ENCODE results near the gene C8B. TPM values are rescaled to one million over a fixed set of nuclear protein-coding genes. Genes with fewer than 3 reads are reported as not detected.

The C8B gene
- not detected for polyA plus RNA-seq (ENCODE audit: insufficient read length)

DNA sequence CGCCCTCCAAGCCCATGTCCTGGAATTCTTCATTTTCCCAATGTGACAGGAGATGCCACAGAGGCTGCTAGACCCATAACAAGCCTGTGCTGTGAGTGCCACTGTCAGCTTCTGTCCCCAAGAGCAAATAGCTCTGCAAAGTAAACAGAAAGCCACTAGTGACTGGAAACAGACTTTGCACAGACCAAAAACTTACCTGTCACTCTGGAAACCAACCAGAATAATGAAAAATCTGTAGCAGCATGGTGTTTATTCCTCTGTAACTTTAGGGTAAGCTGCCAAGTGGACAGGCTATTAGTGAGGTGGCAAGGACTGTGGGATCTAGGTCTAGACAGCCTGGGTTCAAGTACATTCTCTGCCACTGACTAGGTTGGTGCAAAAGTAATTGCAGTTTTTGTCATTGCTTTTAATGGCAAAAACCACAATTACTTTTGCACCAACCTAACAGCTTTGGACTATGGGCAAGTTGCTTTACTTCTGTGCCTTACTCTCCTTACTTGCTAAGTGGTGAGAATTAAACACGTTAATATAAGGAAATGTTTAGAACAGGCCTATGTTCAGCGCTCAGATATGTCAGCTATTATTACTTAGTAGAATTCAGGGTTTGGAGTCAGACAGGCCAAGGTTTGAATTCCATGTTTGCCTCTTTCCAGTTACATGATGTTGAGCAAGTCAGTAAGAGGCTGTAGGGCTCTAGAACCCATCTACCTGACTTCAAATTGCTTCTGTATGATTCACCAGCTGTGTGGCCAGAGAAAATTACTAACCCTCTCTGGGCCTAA is at the start of gene C8B:
Gene C8B, minus strand, starts transcription at position 100 of the 782 bp plus-strand sequence. Its CDS starts 67 bp downstream, at position 33.
- no peak for DNase-seq (ENCODE audit: low read depth)

- DNase-seq (ENCODE audit: low read depth) = no peak
Measured at GRCh38 chr1:57015071-57015470, 49.3 kb upstream of the C8B start.

DNA sequence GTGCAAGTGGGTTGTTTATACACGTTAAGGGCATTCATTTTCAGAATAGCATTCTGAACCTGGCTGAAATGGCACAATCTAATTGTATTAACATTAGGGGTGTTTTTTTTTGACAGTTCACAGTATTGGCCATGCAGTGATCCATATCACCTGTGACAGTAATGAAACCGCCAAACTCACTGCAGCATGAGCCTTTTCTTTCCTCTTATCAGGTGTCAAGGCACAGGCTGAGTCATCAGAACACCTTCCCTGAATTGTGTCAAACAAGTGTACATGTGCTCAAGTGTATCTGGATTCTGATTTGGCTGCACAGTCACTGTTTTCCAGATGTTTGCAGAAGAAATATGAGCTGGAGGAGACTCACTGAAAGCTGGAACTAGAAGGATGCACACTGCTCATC is 47.7 kb upstream of the C8B start:
- no peak for DNase-seq (ENCODE audit: low read depth)

- no peak for DNase-seq (ENCODE audit: low read depth)
Measured at GRCh38 chr1:57012315-57012714, 46.5 kb upstream of the C8B start.

DNA sequence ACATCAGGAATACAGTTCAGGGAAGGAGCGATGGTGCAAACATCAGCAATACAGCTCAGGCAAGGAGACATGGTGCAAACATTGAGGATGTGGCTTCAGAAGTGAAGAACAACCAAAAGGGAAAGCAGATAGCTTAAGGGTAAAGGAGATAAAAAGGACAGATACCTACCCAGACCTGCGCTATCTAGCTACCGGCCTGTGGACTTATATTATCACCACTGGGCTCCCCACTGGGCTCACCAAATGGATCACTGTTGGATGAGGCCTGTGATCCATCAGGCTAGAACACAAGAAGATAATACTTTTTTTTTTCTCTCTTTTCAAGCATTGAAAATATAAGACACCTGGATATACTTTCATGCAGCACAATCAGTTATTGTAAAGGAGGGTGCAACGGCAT is 44.7 kb upstream of the C8B start:
- no peak for DNase-seq (ENCODE audit: low read depth)

GRCh38 chr1:57007948-57008347 is 42.1 kb upstream of the C8B start:
- no peak for DNase-seq (ENCODE audit: low read depth)

GRCh38 chr1:57007472-57007871 is 41.7 kb upstream of the C8B start:
- no peak for DNase-seq (ENCODE audit: low read depth)

- no peak for DNase-seq (ENCODE audit: low read depth)
Measured at GRCh38 chr1:57003398-57004139, 37.8 kb upstream of the C8B start.

DNA sequence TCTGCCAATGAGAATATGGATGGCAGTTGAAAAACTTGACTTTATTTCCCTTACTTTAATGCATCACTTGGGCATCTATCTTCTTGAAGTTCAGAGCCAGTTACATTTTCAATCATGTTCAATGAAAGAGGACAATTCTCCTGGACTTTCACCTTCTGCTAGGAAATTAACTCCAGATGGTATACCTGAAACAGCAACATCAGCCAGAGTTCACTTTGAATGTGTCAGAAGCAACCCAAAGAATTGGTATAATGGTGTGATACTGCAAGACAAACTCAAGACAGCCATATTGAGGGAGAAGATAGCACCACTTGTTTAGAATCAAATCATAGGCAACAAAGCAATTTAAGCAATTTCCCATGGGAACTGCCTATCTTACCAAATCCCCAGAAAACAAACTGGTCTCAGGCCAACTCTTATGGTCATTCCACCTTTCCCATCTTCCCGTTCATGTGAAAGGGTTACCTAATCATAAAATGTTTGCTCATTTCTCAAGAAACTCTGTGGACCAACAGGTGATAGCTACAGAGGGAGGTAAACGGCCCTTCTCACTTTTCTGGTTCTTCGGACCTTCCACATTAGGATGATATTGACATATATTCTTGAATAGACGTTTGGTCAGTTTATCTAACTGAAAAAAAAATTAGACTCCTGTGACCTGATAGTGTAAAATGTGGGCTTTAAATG is 29.7 kb upstream of the C8B start:
- no peak for DNase-seq (ENCODE audit: low read depth)

DNA sequence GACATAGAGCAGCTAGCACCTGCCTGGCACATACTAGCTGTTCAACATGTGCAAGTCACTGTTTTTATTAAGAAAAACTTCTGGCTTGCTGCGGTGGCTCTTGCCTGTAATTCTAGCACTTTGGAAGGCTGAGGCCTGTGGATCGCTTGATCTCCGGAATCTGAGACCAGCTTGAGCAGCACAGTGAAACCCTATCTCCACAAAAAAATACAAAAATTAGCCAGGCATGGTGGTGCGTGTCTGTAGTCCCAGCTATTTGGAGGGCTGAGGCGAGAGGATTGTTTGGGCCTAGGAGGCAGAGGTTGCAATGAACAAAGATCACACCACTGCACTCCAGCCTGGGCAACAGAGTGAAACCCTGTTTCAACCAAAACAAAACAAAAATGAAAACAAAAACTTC is 27.7 kb upstream of the C8B start:
- DNase-seq (ENCODE audit: low read depth) = no peak

DNA sequence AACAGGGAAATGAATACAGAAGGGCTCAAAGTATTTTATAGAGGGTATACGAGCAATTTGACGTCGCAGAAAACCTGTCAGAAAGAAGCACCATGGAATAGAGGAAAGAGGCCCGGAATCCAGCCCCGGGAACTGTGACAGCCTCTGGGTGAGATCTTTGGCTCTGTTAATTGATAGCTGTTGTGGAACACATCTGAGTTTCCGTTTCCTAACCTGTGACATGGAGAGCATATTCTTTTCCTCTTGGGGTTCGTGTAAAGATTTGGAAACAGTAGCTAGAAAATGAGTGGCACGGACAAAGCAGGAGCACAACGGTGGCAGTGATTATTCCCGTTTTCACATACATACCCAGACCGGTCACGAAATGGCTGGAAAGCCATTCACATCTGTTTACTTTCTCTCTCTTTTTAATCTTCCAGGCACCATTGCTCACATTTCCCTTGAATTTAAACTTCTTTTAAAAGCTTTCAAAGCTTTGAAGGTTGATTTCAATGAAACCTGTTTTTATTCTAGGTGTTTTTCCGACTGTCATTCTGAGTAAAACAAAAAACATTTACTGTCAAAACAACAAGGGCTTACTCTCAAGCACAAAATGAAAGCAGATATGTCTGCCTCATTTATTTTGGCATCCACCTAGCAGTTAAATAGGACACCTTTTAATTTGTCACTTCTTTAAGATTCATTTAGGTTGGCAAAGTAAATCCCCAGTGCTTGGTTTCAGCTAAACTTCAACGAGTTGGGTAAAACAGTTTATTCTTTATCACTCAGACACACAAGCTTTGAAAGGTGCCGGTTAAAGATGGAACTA is 26.7 kb upstream of the C8B start:
- DNase-seq (ENCODE audit: low read depth) = no peak

DNA sequence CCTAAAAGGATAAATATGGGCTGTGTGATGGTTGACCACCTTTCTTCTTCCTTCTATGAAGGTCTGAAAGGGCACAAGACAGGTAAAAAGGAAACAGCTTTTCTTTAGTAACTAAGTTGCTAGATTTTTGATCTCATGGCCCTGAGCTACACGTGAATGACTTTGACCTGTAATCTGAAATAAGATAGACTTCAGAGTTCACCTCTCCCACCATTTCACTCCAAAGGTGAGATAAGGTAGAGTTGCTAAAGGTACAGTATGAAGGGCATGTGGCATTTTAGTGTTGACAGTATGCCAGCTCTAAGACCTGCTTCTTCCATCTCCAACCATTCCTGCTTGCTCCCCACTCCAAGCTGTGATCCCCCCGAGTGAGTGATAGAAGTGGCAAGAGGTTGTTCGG is 25.8 kb upstream of the C8B start:
- no peak for DNase-seq (ENCODE audit: low read depth)

- no peak for DNase-seq (ENCODE audit: low read depth)
Measured at GRCh38 chr1:56986397-56986796, 20.6 kb upstream of the C8B start.

- DNase-seq (ENCODE audit: low read depth) = no peak
Measured at GRCh38 chr1:56985857-56986256, 20.0 kb upstream of the C8B start.

GRCh38 chr1:56983484-56983883 is 17.7 kb upstream of the C8B start:
- no peak for DNase-seq (ENCODE audit: low read depth)

GRCh38 chr1:56979986-56980755 is 14.4 kb upstream of the C8B start:
- DNase-seq (ENCODE audit: low read depth) = no peak

GRCh38 chr1:56978819-56979218 is 13.0 kb upstream of the C8B start:
- DNase-seq (ENCODE audit: low read depth) = no peak

DNA sequence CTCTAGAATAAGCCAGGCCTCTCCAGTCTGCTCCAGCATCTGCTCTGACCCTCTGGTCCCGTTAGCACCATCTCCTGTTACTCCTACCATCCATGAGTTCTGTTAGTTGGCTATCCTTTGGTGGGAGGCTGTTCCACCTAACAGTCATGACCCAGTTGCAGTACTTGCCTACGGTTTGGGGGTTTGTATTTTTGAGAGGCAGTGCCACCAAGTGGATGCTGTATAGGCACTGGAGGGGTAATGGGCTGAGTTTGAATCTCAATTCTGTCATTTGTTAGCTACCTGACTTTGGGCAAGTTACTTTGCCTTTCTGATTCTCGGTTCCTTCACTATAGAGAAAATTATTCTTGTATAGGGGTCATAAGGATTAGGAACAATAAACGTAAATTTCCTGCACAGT is 12.1 kb upstream of the C8B start:
- no peak for DNase-seq (ENCODE audit: low read depth)

DNA sequence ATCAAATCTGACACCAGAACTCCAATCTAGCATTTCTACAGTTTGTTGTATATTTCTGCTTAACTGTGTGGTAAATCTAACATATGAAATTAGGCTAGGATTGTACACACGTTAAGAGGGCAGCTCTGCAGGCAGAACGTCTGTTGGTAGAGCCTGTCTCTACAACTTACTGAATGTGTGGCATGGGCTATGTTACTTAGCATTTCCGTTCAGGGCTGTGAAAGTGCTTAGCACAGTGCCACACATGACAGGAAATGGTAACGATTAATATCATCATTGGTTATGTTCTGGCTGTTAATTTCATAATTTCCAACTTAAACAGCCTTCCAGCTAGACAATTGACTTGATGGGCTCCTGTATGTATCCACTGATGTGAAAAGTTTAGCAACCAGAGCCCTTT is 9.6 kb upstream of the C8B start:
- no peak for DNase-seq (ENCODE audit: low read depth)

DNA sequence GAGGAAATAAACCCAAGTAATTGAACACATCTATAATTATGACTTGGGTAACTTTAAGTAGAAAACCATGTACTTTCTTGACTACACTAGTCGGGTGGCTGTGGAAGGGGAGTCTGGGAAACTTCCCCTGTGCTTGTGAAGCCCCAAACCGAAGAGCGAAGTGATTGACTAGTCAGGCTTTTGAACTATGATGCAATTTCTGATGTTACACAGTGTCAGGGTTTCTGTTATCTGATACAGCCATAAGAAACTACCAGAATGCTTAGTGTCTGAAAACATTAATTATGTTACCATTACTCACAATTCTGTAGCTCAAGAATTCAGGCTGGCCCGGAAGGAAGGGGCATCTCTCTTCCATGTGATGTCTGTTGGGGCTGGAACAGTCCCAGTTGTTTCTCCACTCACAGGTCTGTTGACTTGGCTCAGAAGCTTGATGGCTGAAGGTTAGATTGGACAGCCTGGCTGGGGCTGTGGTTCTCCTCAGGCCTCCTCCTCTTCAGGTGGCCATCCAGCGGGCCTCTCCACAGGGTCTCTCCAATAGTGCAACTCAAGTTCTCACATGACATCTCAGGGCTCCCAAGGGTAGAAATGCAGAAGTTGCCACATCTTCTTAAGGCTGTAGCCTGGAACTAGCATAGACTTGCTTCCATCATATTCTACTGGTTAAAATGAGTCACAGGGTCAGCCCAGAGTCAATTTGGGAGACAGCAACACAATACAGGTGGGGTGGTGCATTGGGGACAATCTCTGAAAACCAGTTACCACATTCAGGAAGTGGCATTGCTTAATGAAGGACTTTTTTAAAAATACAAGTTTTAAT is 8.3 kb upstream of the C8B start:
- DNase-seq (ENCODE audit: low read depth) = no peak
